HEK293T (cell line): ENCODE results near the gene METTL21A.
"Not testable (repeated sequence)": the region's sequence is repeated elsewhere in the genome, so short reads cannot be mapped to it uniquely, and the experiment has no call there.

Experiments used
- FOXA1 ChIP-seq: fragments of 450-650 bp; IDR thresholded peaks from 2 replicates; pipeline ENCODE4 v1.6.1; 2016; ENCODE audit warnings: mild to moderate bottlenecking
- FOXK2 ChIP-seq: fragments of 450-650 bp; IDR thresholded peaks from 2 replicates; pipeline ENCODE4 v1.6.1; 2016; ENCODE audit warnings: mild to moderate bottlenecking
- FOXM1 ChIP-seq: fragments of 450-650 bp; IDR thresholded peaks from 2 replicates; pipeline ENCODE4 v1.6.1; 2017; ENCODE audit warnings: mild to moderate bottlenecking, borderline replicate concordance
- LEF1 ChIP-seq: fragments of 450-650 bp; IDR thresholded peaks from 2 replicates; pipeline ENCODE4 v1.6.1; 2017; ENCODE audit warnings: mild to moderate bottlenecking, borderline replicate concordance
- SP1 ChIP-seq: fragments of 450-650 bp; IDR thresholded peaks from 2 replicates; pipeline ENCODE4 v1.6.1; 2017
- TARDBP ChIP-seq: fragments of 450-650 bp; IDR thresholded peaks from 2 replicates; pipeline ENCODE4 v1.6.1; 2016

DNA sequence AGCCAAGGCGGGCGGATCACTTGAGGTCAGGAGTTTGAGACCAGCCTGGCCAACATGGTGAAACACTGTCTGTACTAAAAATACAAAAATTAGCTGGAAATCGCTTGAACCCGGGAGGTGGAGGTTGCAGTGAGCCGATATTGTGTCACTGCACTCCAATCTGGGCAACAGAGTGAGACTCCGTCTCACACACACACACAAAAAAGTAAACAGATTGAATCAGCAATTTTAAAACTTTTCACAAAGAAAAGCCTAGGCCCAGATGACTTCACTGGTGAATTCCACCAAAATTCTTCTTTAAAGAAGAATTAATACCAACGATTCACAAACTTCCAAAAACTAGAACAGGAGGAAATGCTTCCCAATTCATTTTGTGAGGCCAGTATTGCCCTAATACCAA lies 21.4 kb upstream of the METTL21A start:
- TF ChIP-seq FOXK2, SP1, LEF1, FOXA1, TARDBP, FOXM1: not testable (repeated sequence)
